GM19455 (cell line): Measurements from ENCODE around the gene DNAH8.

Experiments
- ATAC-seq: cut with Tn5 transposase; IDR thresholded peaks from one replicate; pipeline ENCODE4 v1.9.1; 2021; ENCODE audit not compliant: unreplicated experiment

Gene DNAH8

GRCh38 chr6:38701551-38701950, 13.6 kb upstream of the DNAH8 start:
- no peak for ATAC-seq

GRCh38 chr6:38702558-38703397, 12.3 kb upstream of the DNAH8 start, which contains the start of gene GLO1:
GLO1 (minus strand) TSS chr6:38703145; CDS start chr6:38703054, 91 bp downstream.
- ATAC-seq = peak; percentile 98

GRCh38 chr6:38703949-38704590, 11.0 kb upstream of the DNAH8 start:
- ATAC-seq = no peak

GRCh38 chr6:38705924-38706323, 9.2 kb upstream of the DNAH8 start:
- no peak for ATAC-seq

GRCh38 chr6:38708496-38708895, 6.6 kb upstream of the DNAH8 start:
- ATAC-seq = no peak

- ATAC-seq = no peak
Observed at GRCh38 chr6:38713812-38714211, 1.3 kb upstream of the DNAH8 start.

GRCh38 chr6:38714239-38715015, 684 bp upstream of the DNAH8 start:
- ATAC-seq = no peak

GRCh38 chr6:38716825-38717224, 1.7 kb downstream of the DNAH8 start:
- no peak for ATAC-seq

GRCh38 chr6:38719358-38719757, 4.2 kb downstream of the DNAH8 start:
- no peak for ATAC-seq

GRCh38 chr6:38720295-38720694, 5.2 kb downstream of the DNAH8 start:
- no peak for ATAC-seq

- no peak for ATAC-seq
Observed at GRCh38 chr6:38722038-38722437, 6.9 kb downstream of the DNAH8 start.

GRCh38 chr6:38722727-38723334, 7.7 kb downstream of the DNAH8 start:
- ATAC-seq = no peak

GRCh38 chr6:38723783-38724182, 8.7 kb downstream of the DNAH8 start:
- no peak for ATAC-seq

- no peak for ATAC-seq
Observed at GRCh38 chr6:38724343-38724742, 9.2 kb downstream of the DNAH8 start.

GRCh38 chr6:38725414-38726183, 10.5 kb downstream of the DNAH8 start:
- no peak for ATAC-seq

GRCh38 chr6:38728203-38728602, 13.1 kb downstream of the DNAH8 start:
- ATAC-seq = no peak

GRCh38 chr6:38730140-38730862, 15.2 kb downstream of the DNAH8 start:
- ATAC-seq = no peak

- no peak for ATAC-seq
Observed at GRCh38 chr6:38736951-38737350, 21.8 kb downstream of the DNAH8 start.

GRCh38 chr6:38738261-38738660, 23.1 kb downstream of the DNAH8 start:
- no peak for ATAC-seq

GRCh38 chr6:38739532-38739931, 24.4 kb downstream of the DNAH8 start:
- no peak for ATAC-seq
